Measurements from ENCODE around the gene BHLHE40.

Gene BHLHE40

GRCh38 chr3:5026046-5026362, 46.8 kb downstream of the BHLHE40 start:
- TF ChIP-seq TAF1 (IDR thresholded peaks at IDR 0.05; ENCODE audit: borderline replicate concordance, insufficient read depth, low read length) (no peak), REST (IDR thresholded peaks at IDR 0.05; ENCODE audit: insufficient read depth in 1 of 2, low read depth in 2 of 2, low read length in 2 of 2) (no peak), POLR2AphosphoS5 (IDR thresholded peaks at IDR 0.05; ENCODE audit: low read depth, low read length) (no peak), SIN3A (IDR thresholded peaks at IDR 0.05; ENCODE audit: borderline replicate concordance, insufficient read depth, low read length) (no peak), FOXP2 (optimal IDR thresholded peaks at IDR 0.05; ENCODE audit: borderline replicate concordance, extremely low read depth, extremely low read length, insufficient read depth) (no peak)

- no peak for TF ChIP-seq FOXP2 (optimal IDR thresholded peaks at IDR 0.05; ENCODE audit: borderline replicate concordance, extremely low read depth, extremely low read length, insufficient read depth)
- no peak for TF ChIP-seq POLR2AphosphoS5 (IDR thresholded peaks at IDR 0.05; ENCODE audit: low read depth, low read length)
- TF ChIP-seq REST (IDR thresholded peaks at IDR 0.05; ENCODE audit: insufficient read depth in 1 of 2, low read depth in 2 of 2, low read length in 2 of 2) = no peak
- TF ChIP-seq TAF1 (IDR thresholded peaks at IDR 0.05; ENCODE audit: borderline replicate concordance, insufficient read depth, low read length) = no peak
- TF ChIP-seq SIN3A (IDR thresholded peaks at IDR 0.05; ENCODE audit: borderline replicate concordance, insufficient read depth, low read length) = no peak
Observed at GRCh38 chr3:5029715-5030114, 50.5 kb downstream of the BHLHE40 start.

GRCh38 chr3:5030152-5030551, 50.9 kb downstream of the BHLHE40 start:
- TF ChIP-seq TAF1 (IDR thresholded peaks at IDR 0.05; ENCODE audit: borderline replicate concordance, insufficient read depth, low read length) (no peak), POLR2AphosphoS5 (IDR thresholded peaks at IDR 0.05; ENCODE audit: low read depth, low read length) (no peak), FOXP2 (optimal IDR thresholded peaks at IDR 0.05; ENCODE audit: borderline replicate concordance, extremely low read depth, extremely low read length, insufficient read depth) (no peak)

GRCh38 chr3:5032844-5033243, 53.6 kb downstream of the BHLHE40 start:
- no peak for TF ChIP-seq POLR2AphosphoS5 (IDR thresholded peaks at IDR 0.05; ENCODE audit: low read depth, low read length)
- TF ChIP-seq SIN3A (IDR thresholded peaks at IDR 0.05; ENCODE audit: borderline replicate concordance, insufficient read depth, low read length) = no peak
- TF ChIP-seq FOXP2 (optimal IDR thresholded peaks at IDR 0.05; ENCODE audit: borderline replicate concordance, extremely low read depth, extremely low read length, insufficient read depth) = no peak
- no peak for TF ChIP-seq REST (IDR thresholded peaks at IDR 0.05; ENCODE audit: insufficient read depth in 1 of 2, low read depth in 2 of 2, low read length in 2 of 2)
- TF ChIP-seq TAF1 (IDR thresholded peaks at IDR 0.05; ENCODE audit: borderline replicate concordance, insufficient read depth, low read length) = no peak
